Neural cell (in vitro differentiated cells): Measurements from ENCODE around the gene UBXN6. TPM values are rescaled to one million over a fixed set of nuclear protein-coding genes. Genes with fewer than 3 reads are reported as not detected.

Experiments
- H2AFZ ChIP-seq: fragments of 200-600, 300-800 bp; sonication (generic), shearing (Covaris generic); 2 replicates; pipeline ENCODE4 v1.6.0; 2014; ENCODE audit warnings: low read depth, mild to moderate bottlenecking, antibody characterized with exemption, low read length, moderate library complexity
- H3F3A ChIP-seq: fragments of 200-600 bp; shearing (Covaris generic); 2 replicates; pipeline ENCODE4 v1.6.1; 2016; ENCODE audit warnings: mild to moderate bottlenecking, moderate library complexity, mixed read lengths, antibody characterized with exemption, low read length; ENCODE audit not compliant: insufficient read depth, poor library complexity, severe bottlenecking
- H3K27ac ChIP-seq: fragments of 200-600, 300-800 bp; sonication (generic), shearing (Covaris generic); 2 replicates; pipeline ENCODE4 v1.5.1; 2014; ENCODE audit warnings: mild to moderate bottlenecking, low read length, moderate library complexity
- H3K27me3 ChIP-seq: fragments of 300-800, 200-600 bp; sonication (generic), shearing (Covaris generic); 2 replicates; pipeline ENCODE4 v1.6.0; 2014; ENCODE audit warnings: mild to moderate bottlenecking, low read depth, low read length, moderate library complexity; ENCODE audit not compliant: insufficient read depth
- H3K36me3 ChIP-seq: fragments of 300-800, 200-600 bp; sonication (generic), shearing (Covaris generic); 2 replicates; pipeline ENCODE4 v1.5.1; 2014; ENCODE audit warnings: mild to moderate bottlenecking, antibody characterized with exemption, low read length, moderate library complexity; ENCODE audit not compliant: insufficient read depth
- H3K4me2 ChIP-seq: fragments of 300-800, 200-600 bp; sonication (generic), shearing (Covaris generic); 2 replicates; pipeline ENCODE4 v1.6.0; 2014; ENCODE audit warnings: mild to moderate bottlenecking, low read length
- H3K4me3 ChIP-seq: fragments of 300-800, 200-600 bp; sonication (generic), shearing (Covaris generic); 2 replicates; pipeline ENCODE4 v1.5.1; 2014; ENCODE audit warnings: mild to moderate bottlenecking, low read length, moderate library complexity
- H3K79me2 ChIP-seq: fragments of 200-600 bp; shearing (Covaris generic); replicated peaks from 2 replicates; pipeline ENCODE4 v1.6.0; 2014; ENCODE audit warnings: mild to moderate bottlenecking, low read length, moderate library complexity; ENCODE audit not compliant: insufficient read depth
- H3K9ac ChIP-seq: fragments of 300-800, 200-600 bp; sonication (generic), shearing (Covaris generic); 2 replicates; pipeline ENCODE4 v1.6.1; 2016; ENCODE audit warnings: mild to moderate bottlenecking, low read length, mixed read lengths
- H3K9me2 ChIP-seq: fragments of 200-600 bp; shearing (Covaris generic); 2 replicates; pipeline ENCODE4 v1.6.1; 2016; ENCODE audit warnings: mild to moderate bottlenecking, low read length, mixed read lengths; ENCODE audit not compliant: insufficient read depth
- H3K9me3 ChIP-seq: fragments of 200-600, 300-800 bp; sonication (generic), shearing (Covaris generic); 2 replicates; pipeline ENCODE4 v1.6.1; 2016; ENCODE audit warnings: mild to moderate bottlenecking, mixed run types, low read length, moderate library complexity, mixed read lengths
- H4K20me1 ChIP-seq: fragments of 200-600 bp; shearing (Covaris generic); 2 replicates; pipeline ENCODE4 v1.6.1; 2016; ENCODE audit warnings: mild to moderate bottlenecking, mixed run types; ENCODE audit not compliant: insufficient read depth
- EP300 ChIP-seq: fragments of 450-650 bp; conservative IDR thresholded peaks from 2 replicates; pipeline ENCODE4 v1.6.1; 2014; ENCODE audit warnings: antibody characterized with exemption, mild to moderate bottlenecking, moderate library complexity; ENCODE audit not compliant: poor library complexity, severe bottlenecking
- EZH2 ChIP-seq: fragments of 200-600, 300-800 bp; shearing (Covaris generic), sonication (generic); IDR thresholded peaks from 2 replicates; pipeline ENCODE4 v1.6.1; 2014; ENCODE audit warnings: antibody characterized with exemption, low read length, borderline replicate concordance, mild to moderate bottlenecking; ENCODE audit not compliant: insufficient read depth, poor library complexity, severe bottlenecking
- MXI1 ChIP-seq: fragments of 450-650 bp; conservative IDR thresholded peaks from 2 replicates; pipeline ENCODE4 v1.6.1; 2014; ENCODE audit warnings: antibody characterized with exemption, mild to moderate bottlenecking; ENCODE audit not compliant: poor library complexity, severe bottlenecking
- POLR2AphosphoS5 ChIP-seq: IDR thresholded peaks from 2 replicates; pipeline ENCODE4 v1.6.1; 2012
- RAD21 ChIP-seq: fragments of 450-650 bp; conservative IDR thresholded peaks from 2 replicates; pipeline ENCODE4 v1.6.1; 2014; ENCODE audit warnings: antibody characterized with exemption, mild to moderate bottlenecking, moderate library complexity
- SMC3 ChIP-seq: fragments of 450-650 bp; conservative IDR thresholded peaks from 2 replicates; pipeline ENCODE4 v1.6.1; 2014; ENCODE audit warnings: antibody characterized with exemption, mild to moderate bottlenecking, moderate library complexity; ENCODE audit not compliant: poor library complexity
- TAF1 ChIP-seq: IDR thresholded peaks from 2 replicates; pipeline ENCODE4 v1.6.1; 2012; ENCODE audit warnings: low read depth
- polyA plus RNA-seq: library from polyadenylated mRNA; depleted of rRNA; stranded (reverse); fragments of >200 nt; gene quantifications from 2 replicates; pipeline ENCODE4 v1.2.3, GENCODE V29; 2014
- TF ChIP-seq, protein P1 (sequence below): IDR thresholded peaks from 2 replicates; pipeline ENCODE4 v1.6.1; 2012; ENCODE audit warnings: borderline replicate concordance
- TF ChIP-seq, protein P2 (sequence below): fragments of 450-650 bp; IDR thresholded peaks from 2 replicates; pipeline ENCODE4 v1.5.1; 2014; ENCODE audit warnings: antibody characterized with exemption, mild to moderate bottlenecking, moderate library complexity; ENCODE audit not compliant: poor library complexity, severe bottlenecking

The UBXN6 gene
- polyA plus RNA-seq, 1 donor from 2014 or later = 102 TPM

DNA sequence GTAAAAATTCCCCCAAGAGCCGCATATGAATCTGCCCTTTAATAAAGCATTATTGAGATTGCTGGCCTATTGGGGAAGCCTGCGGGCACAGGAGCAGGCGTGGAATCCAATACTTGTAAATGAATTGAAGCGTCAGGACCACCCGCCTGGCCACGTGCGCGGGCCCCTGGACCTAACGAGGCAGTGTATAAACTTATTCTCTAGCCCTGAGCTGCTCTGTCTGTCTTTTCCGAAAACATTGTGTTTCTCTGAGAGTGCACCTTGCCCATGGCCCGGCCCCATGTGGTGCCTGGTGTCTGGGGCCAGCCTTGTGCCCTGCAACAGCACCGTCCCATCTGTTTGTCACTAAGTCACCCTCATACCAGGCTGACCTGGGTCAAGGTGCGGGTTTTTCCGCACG, 14.4 kb downstream of the UBXN6 start:
- Histone ChIP-seq H3F3A (no peaks in the 10 kb centered on the region), H3K4me3 (no peak overlapping the region), H3K27ac (no peak overlapping the region), H3K36me3 (no peaks in the 10 kb centered on the region), H4K20me1 (no peaks in the 10 kb centered on the region), H3K9me2 (no peaks in the 10 kb centered on the region), H2AFZ (no peak overlapping the region), H3K4me2 (no peak overlapping the region), H3K9me3 (no peaks in the 10 kb centered on the region), H3K27me3 (no peaks in the 10 kb centered on the region), H3K79me2 (no peaks in the 10 kb centered on the region), H3K9ac (no peak overlapping the region)
- TF ChIP-seq, protein P1, sequence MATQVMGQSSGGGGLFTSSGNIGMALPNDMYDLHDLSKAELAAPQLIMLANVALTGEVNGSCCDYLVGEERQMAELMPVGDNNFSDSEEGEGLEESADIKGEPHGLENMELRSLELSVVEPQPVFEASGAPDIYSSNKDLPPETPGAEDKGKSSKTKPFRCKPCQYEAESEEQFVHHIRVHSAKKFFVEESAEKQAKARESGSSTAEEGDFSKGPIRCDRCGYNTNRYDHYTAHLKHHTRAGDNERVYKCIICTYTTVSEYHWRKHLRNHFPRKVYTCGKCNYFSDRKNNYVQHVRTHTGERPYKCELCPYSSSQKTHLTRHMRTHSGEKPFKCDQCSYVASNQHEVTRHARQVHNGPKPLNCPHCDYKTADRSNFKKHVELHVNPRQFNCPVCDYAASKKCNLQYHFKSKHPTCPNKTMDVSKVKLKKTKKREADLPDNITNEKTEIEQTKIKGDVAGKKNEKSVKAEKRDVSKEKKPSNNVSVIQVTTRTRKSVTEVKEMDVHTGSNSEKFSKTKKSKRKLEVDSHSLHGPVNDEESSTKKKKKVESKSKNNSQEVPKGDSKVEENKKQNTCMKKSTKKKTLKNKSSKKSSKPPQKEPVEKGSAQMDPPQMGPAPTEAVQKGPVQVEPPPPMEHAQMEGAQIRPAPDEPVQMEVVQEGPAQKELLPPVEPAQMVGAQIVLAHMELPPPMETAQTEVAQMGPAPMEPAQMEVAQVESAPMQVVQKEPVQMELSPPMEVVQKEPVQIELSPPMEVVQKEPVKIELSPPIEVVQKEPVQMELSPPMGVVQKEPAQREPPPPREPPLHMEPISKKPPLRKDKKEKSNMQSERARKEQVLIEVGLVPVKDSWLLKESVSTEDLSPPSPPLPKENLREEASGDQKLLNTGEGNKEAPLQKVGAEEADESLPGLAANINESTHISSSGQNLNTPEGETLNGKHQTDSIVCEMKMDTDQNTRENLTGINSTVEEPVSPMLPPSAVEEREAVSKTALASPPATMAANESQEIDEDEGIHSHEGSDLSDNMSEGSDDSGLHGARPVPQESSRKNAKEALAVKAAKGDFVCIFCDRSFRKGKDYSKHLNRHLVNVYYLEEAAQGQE = no peak
- TF ChIP-seq SMC3 = no peak
- TF ChIP-seq EZH2 = no peak
- no peak for TF ChIP-seq MXI1
- TF ChIP-seq RAD21 = no peak
- TF ChIP-seq TAF1 = no peak
- TF ChIP-seq, protein P2, sequence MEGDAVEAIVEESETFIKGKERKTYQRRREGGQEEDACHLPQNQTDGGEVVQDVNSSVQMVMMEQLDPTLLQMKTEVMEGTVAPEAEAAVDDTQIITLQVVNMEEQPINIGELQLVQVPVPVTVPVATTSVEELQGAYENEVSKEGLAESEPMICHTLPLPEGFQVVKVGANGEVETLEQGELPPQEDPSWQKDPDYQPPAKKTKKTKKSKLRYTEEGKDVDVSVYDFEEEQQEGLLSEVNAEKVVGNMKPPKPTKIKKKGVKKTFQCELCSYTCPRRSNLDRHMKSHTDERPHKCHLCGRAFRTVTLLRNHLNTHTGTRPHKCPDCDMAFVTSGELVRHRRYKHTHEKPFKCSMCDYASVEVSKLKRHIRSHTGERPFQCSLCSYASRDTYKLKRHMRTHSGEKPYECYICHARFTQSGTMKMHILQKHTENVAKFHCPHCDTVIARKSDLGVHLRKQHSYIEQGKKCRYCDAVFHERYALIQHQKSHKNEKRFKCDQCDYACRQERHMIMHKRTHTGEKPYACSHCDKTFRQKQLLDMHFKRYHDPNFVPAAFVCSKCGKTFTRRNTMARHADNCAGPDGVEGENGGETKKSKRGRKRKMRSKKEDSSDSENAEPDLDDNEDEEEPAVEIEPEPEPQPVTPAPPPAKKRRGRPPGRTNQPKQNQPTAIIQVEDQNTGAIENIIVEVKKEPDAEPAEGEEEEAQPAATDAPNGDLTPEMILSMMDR = no peak
- no peak for TF ChIP-seq EP300
- TF ChIP-seq POLR2AphosphoS5 = no peak

DNA sequence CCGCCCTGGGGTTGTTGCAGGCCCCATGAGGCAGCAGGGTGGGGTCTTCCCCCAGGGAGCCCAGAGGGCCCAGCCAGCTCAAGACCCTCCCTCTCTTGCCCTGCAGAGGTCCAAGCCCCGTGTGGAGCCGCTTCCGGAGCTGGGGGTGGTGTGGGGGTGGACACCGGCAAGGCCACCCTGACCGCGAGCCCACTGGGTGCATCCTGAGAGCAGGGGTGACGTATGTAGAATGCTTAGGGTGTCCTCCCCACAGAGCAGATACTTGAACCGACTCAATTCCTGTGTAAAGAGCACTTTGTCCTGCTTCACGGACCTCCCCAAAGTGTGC, 14.8 kb downstream of the UBXN6 start:
- Histone ChIP-seq H2AFZ (no peak overlapping the region), H4K20me1 (no peaks in the 10 kb centered on the region), H3K9me2 (no peaks in the 10 kb centered on the region), H3K4me3 (no peak overlapping the region), H3K27ac (no peak overlapping the region), H3K36me3 (no peaks in the 10 kb centered on the region), H3K9ac (no peak overlapping the region), H3K27me3 (no peaks in the 10 kb centered on the region), H3K9me3 (no peaks in the 10 kb centered on the region), H3K79me2 (no peaks in the 10 kb centered on the region), H3K4me2 (no peak overlapping the region), H3F3A (no peaks in the 10 kb centered on the region)
- no peak for TF ChIP-seq TAF1
- TF ChIP-seq, protein P1 = no peak
- TF ChIP-seq EZH2 = no peak
- no peak for TF ChIP-seq POLR2AphosphoS5
- no peak for TF ChIP-seq SMC3
- no peak for TF ChIP-seq RAD21
- TF ChIP-seq MXI1 = no peak
- TF ChIP-seq, protein P2 = no peak
- TF ChIP-seq EP300 = no peak
